ENCODE results near the gene SFMBT2.

Gene SFMBT2

DNA sequence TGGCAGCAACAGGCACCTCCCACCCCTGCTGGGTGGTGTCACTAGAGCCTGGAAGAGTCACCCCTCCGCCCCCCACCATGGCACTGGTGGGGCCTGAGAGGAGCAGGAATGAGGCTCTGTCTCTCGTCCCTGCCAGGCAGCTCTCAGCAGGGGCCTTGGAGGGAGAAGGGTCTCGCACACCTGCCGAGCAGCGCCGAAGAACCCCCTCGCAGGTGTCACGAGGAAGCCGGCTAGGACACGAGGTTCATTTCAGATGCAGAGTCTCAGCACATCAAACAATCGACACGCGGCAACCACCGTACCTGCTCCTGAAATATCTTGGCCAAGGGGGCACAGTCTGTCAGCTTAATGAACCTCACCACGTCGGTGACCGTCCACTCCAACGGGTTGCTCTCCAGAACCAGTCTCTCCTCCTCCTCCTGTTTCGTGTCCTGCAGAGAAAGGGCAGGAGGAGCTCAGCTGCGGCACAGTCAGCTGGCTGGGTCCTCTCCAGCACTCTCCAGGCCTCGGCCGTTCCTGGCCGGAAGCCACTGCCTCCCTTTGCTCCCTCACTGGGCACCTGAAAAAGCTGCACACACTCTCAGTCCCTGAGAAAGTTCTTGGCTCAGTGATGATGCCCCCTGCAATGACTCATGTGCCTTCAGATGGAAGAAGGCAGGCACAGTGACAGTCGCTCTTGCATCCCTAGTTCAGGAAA, 240.1 kb downstream of the SFMBT2 start:
- Histone ChIP-seq H3K4me1 (ENCODE audit: insufficient read depth, insufficient read length) (no peaks in the 10 kb centered on the region), H3K9ac (ENCODE audit: insufficient read length, low read depth) (no peak overlapping the region), H3K9me3 (ENCODE audit: insufficient read depth, low read length) (peaks cover 14% of the 10 kb centered on the region), H3K27me3 (ENCODE audit: insufficient read depth, insufficient read length) (no peaks in the 10 kb centered on the region), H3K36me3 (ENCODE audit: insufficient read depth, insufficient read length, low read length) (peaks cover 6% of the 10 kb centered on the region), H3K4me3 (ENCODE audit: insufficient read length, low read depth) (no peak overlapping the region)
- no peak for DNase-seq (ENCODE audit: low read depth, low spot score)
- TF ChIP-seq SUZ12 (IDR thresholded peaks at IDR 0.05; ENCODE audit: extremely low read depth, insufficient read depth, insufficient read length) (no peak), ZNF274 (IDR thresholded peaks at IDR 0.05; ENCODE audit: low read depth, low read length) (no peak), YY1 (IDR thresholded peaks at IDR 0.05; ENCODE audit: insufficient read depth, insufficient read length) (no peak)

- Histone ChIP-seq H3K4me1 (ENCODE audit: insufficient read depth, insufficient read length) (no peaks in the 10 kb centered on the region), H3K36me3 (ENCODE audit: insufficient read depth, insufficient read length, low read length) (peaks cover 7% of the 10 kb centered on the region), H3K4me3 (ENCODE audit: insufficient read length, low read depth) (no peak overlapping the region), H3K9ac (ENCODE audit: insufficient read length, low read depth) (no peak overlapping the region), H3K27me3 (ENCODE audit: insufficient read depth, insufficient read length) (no peaks in the 10 kb centered on the region), H3K9me3 (ENCODE audit: insufficient read depth, low read length) (no peaks in the 10 kb centered on the region)
- no peak for TF ChIP-seq ZNF274 (IDR thresholded peaks at IDR 0.05; ENCODE audit: low read depth, low read length)
- TF ChIP-seq SUZ12 (IDR thresholded peaks at IDR 0.05; ENCODE audit: extremely low read depth, insufficient read depth, insufficient read length) = no peak
- TF ChIP-seq YY1 (IDR thresholded peaks at IDR 0.05; ENCODE audit: insufficient read depth, insufficient read length) = no peak
- DNase-seq (ENCODE audit: low read depth, low spot score) = no peak
Observed at GRCh38 chr10:7168414-7168813, 242.4 kb downstream of the SFMBT2 start.

GRCh38 chr10:7165500-7166177, 245.2 kb downstream of the SFMBT2 start:
- no peaks in the 10 kb centered on the region for H3K4me1 ChIP-seq (ENCODE audit: insufficient read depth, insufficient read length)
- no peak overlapping the region for H3K9ac ChIP-seq (ENCODE audit: insufficient read length, low read depth)
- H3K9me3 ChIP-seq (ENCODE audit: insufficient read depth, low read length) = no peaks in the 10 kb centered on the region
- H3K27me3 ChIP-seq (ENCODE audit: insufficient read depth, insufficient read length) = no peaks in the 10 kb centered on the region
- no peak for DNase-seq (ENCODE audit: low read depth, low spot score)
- peaks cover 8% of the 10 kb centered on the region for H3K36me3 ChIP-seq (ENCODE audit: insufficient read depth, insufficient read length, low read length)
- no peak overlapping the region for H3K4me3 ChIP-seq (ENCODE audit: insufficient read length, low read depth)
- no peak for TF ChIP-seq SUZ12 (IDR thresholded peaks at IDR 0.05; ENCODE audit: extremely low read depth, insufficient read depth, insufficient read length)
- no peak for TF ChIP-seq ZNF274 (IDR thresholded peaks at IDR 0.05; ENCODE audit: low read depth, low read length)
- TF ChIP-seq YY1 (IDR thresholded peaks at IDR 0.05; ENCODE audit: insufficient read depth, insufficient read length) = no peak

GRCh38 chr10:7164955-7165354, 245.9 kb downstream of the SFMBT2 start:
- H3K9me3 ChIP-seq (ENCODE audit: insufficient read depth, low read length) = no peaks in the 10 kb centered on the region
- no peak for DNase-seq (ENCODE audit: low read depth, low spot score)
- H3K27me3 ChIP-seq (ENCODE audit: insufficient read depth, insufficient read length) = no peaks in the 10 kb centered on the region
- H3K36me3 ChIP-seq (ENCODE audit: insufficient read depth, insufficient read length, low read length) = peaks cover 14% of the 10 kb centered on the region
- TF ChIP-seq YY1 (IDR thresholded peaks at IDR 0.05; ENCODE audit: insufficient read depth, insufficient read length) = no peak
- no peak for TF ChIP-seq SUZ12 (IDR thresholded peaks at IDR 0.05; ENCODE audit: extremely low read depth, insufficient read depth, insufficient read length)
- no peak for TF ChIP-seq ZNF274 (IDR thresholded peaks at IDR 0.05; ENCODE audit: low read depth, low read length)
- no peak overlapping the region for H3K4me3 ChIP-seq (ENCODE audit: insufficient read length, low read depth)
- H3K4me1 ChIP-seq (ENCODE audit: insufficient read depth, insufficient read length) = no peaks in the 10 kb centered on the region
- no peak overlapping the region for H3K9ac ChIP-seq (ENCODE audit: insufficient read length, low read depth)

GRCh38 chr10:7162331-7162730, 248.5 kb downstream of the SFMBT2 start:
- H3K4me1 ChIP-seq (ENCODE audit: insufficient read depth, insufficient read length) = no peaks in the 10 kb centered on the region
- no peaks in the 10 kb centered on the region for H3K9me3 ChIP-seq (ENCODE audit: insufficient read depth, low read length)
- no peak overlapping the region for H3K9ac ChIP-seq (ENCODE audit: insufficient read length, low read depth)
- no peak overlapping the region for H3K4me3 ChIP-seq (ENCODE audit: insufficient read length, low read depth)
- TF ChIP-seq ZNF274 (IDR thresholded peaks at IDR 0.05; ENCODE audit: low read depth, low read length) (no peak), YY1 (IDR thresholded peaks at IDR 0.05; ENCODE audit: insufficient read depth, insufficient read length) (no peak), SUZ12 (IDR thresholded peaks at IDR 0.05; ENCODE audit: extremely low read depth, insufficient read depth, insufficient read length) (no peak)
- H3K27me3 ChIP-seq (ENCODE audit: insufficient read depth, insufficient read length) = no peaks in the 10 kb centered on the region
- DNase-seq (ENCODE audit: low read depth, low spot score) = no peak
- H3K36me3 ChIP-seq (ENCODE audit: insufficient read depth, insufficient read length, low read length) = peaks cover 15% of the 10 kb centered on the region

DNA sequence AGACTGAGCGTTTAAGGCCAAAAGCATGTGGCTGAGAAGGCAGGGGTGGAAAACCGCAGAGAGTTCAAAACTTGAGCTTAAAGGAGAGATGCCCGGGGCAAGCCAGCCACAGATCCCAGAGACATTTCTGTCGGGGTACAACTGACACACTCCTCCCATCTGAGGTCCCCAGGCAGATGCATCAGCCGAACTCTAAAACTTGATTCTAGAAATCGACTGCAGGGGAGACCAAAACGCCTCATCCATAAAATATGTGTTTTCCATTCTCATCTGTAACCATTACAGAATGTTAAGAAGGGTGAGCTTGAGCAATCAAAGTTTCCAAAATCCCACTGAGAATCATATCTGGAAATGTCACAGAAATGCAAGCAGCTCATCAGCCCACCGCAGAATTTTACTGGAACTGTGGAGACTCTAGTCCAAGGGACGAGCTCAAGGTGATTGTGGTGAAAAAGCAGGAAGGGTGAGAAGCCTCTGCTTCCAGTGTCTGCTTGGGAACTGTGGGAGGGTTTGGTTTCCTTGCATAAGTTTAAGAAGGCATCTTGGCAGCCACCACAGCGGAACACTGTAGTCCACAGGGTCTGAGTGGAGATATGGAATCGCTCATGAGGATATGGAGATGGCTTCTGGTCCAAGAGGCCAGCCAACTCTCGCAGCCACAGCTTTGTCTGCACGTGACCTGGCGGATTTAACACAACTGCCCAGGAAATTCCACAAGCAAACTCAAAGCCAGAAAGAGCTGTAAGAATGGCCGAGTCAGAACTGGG, 249.2 kb downstream of the SFMBT2 start:
- TF ChIP-seq YY1 (IDR thresholded peaks at IDR 0.05; ENCODE audit: insufficient read depth, insufficient read length) (no peak), ZNF274 (IDR thresholded peaks at IDR 0.05; ENCODE audit: low read depth, low read length) (no peak), SUZ12 (IDR thresholded peaks at IDR 0.05; ENCODE audit: extremely low read depth, insufficient read depth, insufficient read length) (no peak)
- DNase-seq (ENCODE audit: low read depth, low spot score) = no peak
- Histone ChIP-seq H3K9ac (ENCODE audit: insufficient read length, low read depth) (no peak overlapping the region), H3K4me1 (ENCODE audit: insufficient read depth, insufficient read length) (no peaks in the 10 kb centered on the region), H3K27me3 (ENCODE audit: insufficient read depth, insufficient read length) (no peaks in the 10 kb centered on the region), H3K36me3 (ENCODE audit: insufficient read depth, insufficient read length, low read length) (peaks cover 15% of the 10 kb centered on the region), H3K9me3 (ENCODE audit: insufficient read depth, low read length) (no peaks in the 10 kb centered on the region), H3K4me3 (ENCODE audit: insufficient read length, low read depth) (no peak overlapping the region)

GRCh38 chr10:7159928-7160327, 250.9 kb downstream of the SFMBT2 start:
- DNase-seq (ENCODE audit: low read depth, low spot score) = no peak
- Histone ChIP-seq H3K27me3 (ENCODE audit: insufficient read depth, insufficient read length) (no peaks in the 10 kb centered on the region), H3K4me3 (ENCODE audit: insufficient read length, low read depth) (no peak overlapping the region), H3K36me3 (ENCODE audit: insufficient read depth, insufficient read length, low read length) (peaks cover 15% of the 10 kb centered on the region), H3K9me3 (ENCODE audit: insufficient read depth, low read length) (no peaks in the 10 kb centered on the region), H3K4me1 (ENCODE audit: insufficient read depth, insufficient read length) (no peaks in the 10 kb centered on the region), H3K9ac (ENCODE audit: insufficient read length, low read depth) (no peak overlapping the region)
- TF ChIP-seq SUZ12 (IDR thresholded peaks at IDR 0.05; ENCODE audit: extremely low read depth, insufficient read depth, insufficient read length) (no peak), ZNF274 (IDR thresholded peaks at IDR 0.05; ENCODE audit: low read depth, low read length) (no peak)

Measured in NT2/D1 (cell line).